OCI-LY3 (cell line): ENCODE results near the gene PKHD1.

Experiments used
- CTCF ChIP-seq: fragments of 200-600, 300-600 bp; sonication (generic); IDR thresholded peaks from 2 replicates; pipeline ENCODE4 v1.5.1; 2014; ENCODE audit warnings: antibody characterized with exemption, low read length, low read depth
- EZH2phosphoT487 ChIP-seq: fragments of 200-600 bp; shearing (Covaris generic); IDR thresholded peaks from 2 replicates; pipeline ENCODE4 v1.6.1; 2018; ENCODE audit warnings: antibody characterized with exemption, mixed run types, low read depth

GRCh38 chr6:51608932-51609331, 478.5 kb downstream of the PKHD1 start:
- TF ChIP-seq EZH2phosphoT487: no peak
- TF ChIP-seq CTCF: no peak
